HepG2 (cell line): ENCODE results near the gene RHBDD3. TPM values are rescaled to one million over a fixed set of nuclear protein-coding genes. Genes with fewer than 3 reads are reported as not detected.

Source experiments
- HMGA1 ChIP-seq: sonication (generic); formaldehyde crosslinking; conservative IDR thresholded peaks from 2 replicates; pipeline ENCODE4 v1.4.0; 2020; ENCODE audit warnings: missing genetic modification reagents
- KMT2B ChIP-seq: IDR thresholded peaks from 2 replicates; pipeline ENCODE4 v1.6.1; 2016; ENCODE audit warnings: missing genetic modification reagents, missing compliant biosample characterization
- LCORL ChIP-seq, 2 experiments: fragments of 450-650 bp in 1 of 2; sonication (generic) in 1 of 2; formaldehyde crosslinking in 1 of 2; IDR thresholded peaks; 2 replicates each; pipeline versions ENCODE4 v1.5.0 to v1.6.1; 2017 to 2020; ENCODE audit warnings: antibody characterized with exemption in 1 of 2, missing genetic modification reagents in 1 of 2
- NR2C2 ChIP-seq: sonication (generic); formaldehyde crosslinking; IDR thresholded peaks from 2 replicates; pipeline ENCODE4 v1.4.0; 2020; ENCODE audit warnings: missing genetic modification reagents, mild to moderate bottlenecking, moderate library complexity, borderline replicate concordance
- PHF8 ChIP-seq: sonication (generic); formaldehyde crosslinking; IDR thresholded peaks from 2 replicates; pipeline ENCODE4 v1.5.0; 2020; ENCODE audit warnings: missing genetic modification reagents
- PRDM15 ChIP-seq: sonication (generic); formaldehyde crosslinking; IDR thresholded peaks from 2 replicates; pipeline ENCODE4 v1.4.0; 2020; ENCODE audit warnings: missing genetic modification reagents
- RELA ChIP-seq: sonication (generic); formaldehyde crosslinking; IDR thresholded peaks from 2 replicates; pipeline ENCODE4 v1.4.0; 2020; ENCODE audit warnings: missing genetic modification reagents
- RFXAP ChIP-seq: sonication (generic); formaldehyde crosslinking; IDR thresholded peaks from 2 replicates; pipeline ENCODE4 v1.4.0; 2020; ENCODE audit warnings: missing genetic modification reagents, borderline replicate concordance
- SRSF1 ChIP-seq: fragments of 200-400 bp; formaldehyde crosslinking; optimal IDR thresholded peaks from 2 replicates; pipeline ENCODE3; 2017; ENCODE audit warnings: mild to moderate bottlenecking, low read depth, low read length, moderate library complexity
- ZNF496 ChIP-seq: sonication (generic); formaldehyde crosslinking; IDR thresholded peaks from 2 replicates; pipeline ENCODE4 v1.8.1; 2023; ENCODE audit warnings: mild to moderate bottlenecking, moderate library complexity, missing genetic modification reagents; ENCODE audit not compliant: insufficient replicate concordance
- polyA plus RNA-seq, 8 experiments: library from polyadenylated mRNA; depleted of rRNA in 3 of 8; stranded (reverse) in 7 of 8; unstranded in 1 of 8; fragments of >200 nt; fragmentation: Illumina TruSeq in 4 of 8; extraction: Trizol in 4 of 8; gene quantifications; 2 replicates each; pipeline versions ENCODE4 v1.2.1 to v1.2.3, GENCODE V29; 2011 to 2016; ENCODE audit warnings: low read depth in 4 of 8, missing spikeins in 1 of 8, mixed read lengths in 1 of 8; ENCODE audit not compliant: insufficient read depth in 1 of 8
- total RNA-seq, 5 experiments: library from RNA; depleted of rRNA; stranded (reverse); fragments of >200 nt; fragmentation: Illumina TruSeq; extraction: Trizol; gene quantifications; 2 replicates each; pipeline ENCODE4 v1.2.3, GENCODE V29; 2016; ENCODE audit warnings: low read depth in 1 of 5
- TF ChIP-seq, protein P1 (sequence below): sonication (generic); formaldehyde crosslinking; IDR thresholded peaks from 2 replicates; pipeline ENCODE4 v1.5.1; 2020; ENCODE audit warnings: mild to moderate bottlenecking, missing genetic modification reagents, borderline replicate concordance
- TF ChIP-seq, protein P2 (sequence below): sonication (generic); formaldehyde crosslinking; IDR thresholded peaks from 2 replicates; pipeline ENCODE4 v1.5.0; 2020; ENCODE audit warnings: mild to moderate bottlenecking, missing genetic modification reagents
- TF ChIP-seq, protein P3 (sequence below): sonication (generic); formaldehyde crosslinking; IDR thresholded peaks from 2 replicates; pipeline ENCODE4 v1.9.0; 2021; ENCODE audit warnings: missing genetic modification reagents, borderline replicate concordance

The RHBDD3 gene
- total and polyA plus RNA-seq, 2 of the 13 experiments (the other 11 are each of a cell fraction or from before 2014, with no cell fraction given): 12.1 to 26.7 TPM

GRCh38 chr22:29216873-29217666, 50.7 kb downstream of the RHBDD3 start (continued):
- TF ChIP-seq, protein P1, sequence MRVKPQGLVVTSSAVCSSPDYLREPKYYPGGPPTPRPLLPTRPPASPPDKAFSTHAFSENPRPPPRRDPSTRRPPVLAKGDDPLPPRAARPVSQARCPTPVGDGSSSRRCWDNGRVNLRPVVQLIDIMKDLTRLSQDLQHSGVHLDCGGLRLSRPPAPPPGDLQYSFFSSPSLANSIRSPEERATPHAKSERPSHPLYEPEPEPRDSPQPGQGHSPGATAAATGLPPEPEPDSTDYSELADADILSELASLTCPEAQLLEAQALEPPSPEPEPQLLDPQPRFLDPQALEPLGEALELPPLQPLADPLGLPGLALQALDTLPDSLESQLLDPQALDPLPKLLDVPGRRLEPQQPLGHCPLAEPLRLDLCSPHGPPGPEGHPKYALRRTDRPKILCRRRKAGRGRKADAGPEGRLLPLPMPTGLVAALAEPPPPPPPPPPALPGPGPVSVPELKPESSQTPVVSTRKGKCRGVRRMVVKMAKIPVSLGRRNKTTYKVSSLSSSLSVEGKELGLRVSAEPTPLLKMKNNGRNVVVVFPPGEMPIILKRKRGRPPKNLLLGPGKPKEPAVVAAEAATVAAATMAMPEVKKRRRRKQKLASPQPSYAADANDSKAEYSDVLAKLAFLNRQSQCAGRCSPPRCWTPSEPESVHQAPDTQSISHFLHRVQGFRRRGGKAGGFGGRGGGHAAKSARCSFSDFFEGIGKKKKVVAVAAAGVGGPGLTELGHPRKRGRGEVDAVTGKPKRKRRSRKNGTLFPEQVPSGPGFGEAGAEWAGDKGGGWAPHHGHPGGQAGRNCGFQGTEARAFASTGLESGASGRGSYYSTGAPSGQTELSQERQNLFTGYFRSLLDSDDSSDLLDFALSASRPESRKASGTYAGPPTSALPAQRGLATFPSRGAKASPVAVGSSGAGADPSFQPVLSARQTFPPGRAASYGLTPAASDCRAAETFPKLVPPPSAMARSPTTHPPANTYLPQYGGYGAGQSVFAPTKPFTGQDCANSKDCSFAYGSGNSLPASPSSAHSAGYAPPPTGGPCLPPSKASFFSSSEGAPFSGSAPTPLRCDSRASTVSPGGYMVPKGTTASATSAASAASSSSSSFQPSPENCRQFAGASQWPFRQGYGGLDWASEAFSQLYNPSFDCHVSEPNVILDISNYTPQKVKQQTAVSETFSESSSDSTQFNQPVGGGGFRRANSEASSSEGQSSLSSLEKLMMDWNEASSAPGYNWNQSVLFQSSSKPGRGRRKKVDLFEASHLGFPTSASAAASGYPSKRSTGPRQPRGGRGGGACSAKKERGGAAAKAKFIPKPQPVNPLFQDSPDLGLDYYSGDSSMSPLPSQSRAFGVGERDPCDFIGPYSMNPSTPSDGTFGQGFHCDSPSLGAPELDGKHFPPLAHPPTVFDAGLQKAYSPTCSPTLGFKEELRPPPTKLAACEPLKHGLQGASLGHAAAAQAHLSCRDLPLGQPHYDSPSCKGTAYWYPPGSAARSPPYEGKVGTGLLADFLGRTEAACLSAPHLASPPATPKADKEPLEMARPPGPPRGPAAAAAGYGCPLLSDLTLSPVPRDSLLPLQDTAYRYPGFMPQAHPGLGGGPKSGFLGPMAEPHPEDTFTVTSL (CRISPR knock-in tag): peak; percentile 57; the same call in 1 of the 2 replicates
- TF ChIP-seq ZNF496 (CRISPR knock-in tag) (no peak), PRDM15 (CRISPR knock-in tag) (no peak), LCORL (IDR thresholded peaks at IDR 0.05) (no peak), LCORL (CRISPR knock-in tag; IDR thresholded peaks at IDR 0.05) (peak; percentile 57; the same call in 1 of the 2 replicates), SRSF1 (no peak), PHF8 (CRISPR knock-in tag) (no peak), RFXAP (no peak), NR2C2 (CRISPR knock-in tag) (no peak), HMGA1 (CRISPR knock-in tag) (no peak), KMT2B (CRISPR knock-in tag) (no peak), RELA (peak; percentile 100)
- TF ChIP-seq, protein P2, sequence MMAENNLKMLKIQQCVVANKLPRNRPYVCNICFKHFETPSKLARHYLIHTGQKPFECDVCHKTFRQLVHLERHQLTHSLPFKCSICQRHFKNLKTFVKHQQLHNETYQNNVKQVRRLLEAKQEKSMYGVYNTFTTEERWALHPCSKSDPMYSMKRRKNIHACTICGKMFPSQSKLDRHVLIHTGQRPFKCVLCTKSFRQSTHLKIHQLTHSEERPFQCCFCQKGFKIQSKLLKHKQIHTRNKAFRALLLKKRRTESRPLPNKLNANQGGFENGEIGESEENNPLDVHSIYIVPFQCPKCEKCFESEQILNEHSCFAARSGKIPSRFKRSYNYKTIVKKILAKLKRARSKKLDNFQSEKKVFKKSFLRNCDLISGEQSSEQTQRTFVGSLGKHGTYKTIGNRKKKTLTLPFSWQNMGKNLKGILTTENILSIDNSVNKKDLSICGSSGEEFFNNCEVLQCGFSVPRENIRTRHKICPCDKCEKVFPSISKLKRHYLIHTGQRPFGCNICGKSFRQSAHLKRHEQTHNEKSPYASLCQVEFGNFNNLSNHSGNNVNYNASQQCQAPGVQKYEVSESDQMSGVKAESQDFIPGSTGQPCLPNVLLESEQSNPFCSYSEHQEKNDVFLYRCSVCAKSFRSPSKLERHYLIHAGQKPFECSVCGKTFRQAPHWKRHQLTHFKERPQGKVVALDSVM (CRISPR knock-in tag): no peak
- TF ChIP-seq, protein P3, sequence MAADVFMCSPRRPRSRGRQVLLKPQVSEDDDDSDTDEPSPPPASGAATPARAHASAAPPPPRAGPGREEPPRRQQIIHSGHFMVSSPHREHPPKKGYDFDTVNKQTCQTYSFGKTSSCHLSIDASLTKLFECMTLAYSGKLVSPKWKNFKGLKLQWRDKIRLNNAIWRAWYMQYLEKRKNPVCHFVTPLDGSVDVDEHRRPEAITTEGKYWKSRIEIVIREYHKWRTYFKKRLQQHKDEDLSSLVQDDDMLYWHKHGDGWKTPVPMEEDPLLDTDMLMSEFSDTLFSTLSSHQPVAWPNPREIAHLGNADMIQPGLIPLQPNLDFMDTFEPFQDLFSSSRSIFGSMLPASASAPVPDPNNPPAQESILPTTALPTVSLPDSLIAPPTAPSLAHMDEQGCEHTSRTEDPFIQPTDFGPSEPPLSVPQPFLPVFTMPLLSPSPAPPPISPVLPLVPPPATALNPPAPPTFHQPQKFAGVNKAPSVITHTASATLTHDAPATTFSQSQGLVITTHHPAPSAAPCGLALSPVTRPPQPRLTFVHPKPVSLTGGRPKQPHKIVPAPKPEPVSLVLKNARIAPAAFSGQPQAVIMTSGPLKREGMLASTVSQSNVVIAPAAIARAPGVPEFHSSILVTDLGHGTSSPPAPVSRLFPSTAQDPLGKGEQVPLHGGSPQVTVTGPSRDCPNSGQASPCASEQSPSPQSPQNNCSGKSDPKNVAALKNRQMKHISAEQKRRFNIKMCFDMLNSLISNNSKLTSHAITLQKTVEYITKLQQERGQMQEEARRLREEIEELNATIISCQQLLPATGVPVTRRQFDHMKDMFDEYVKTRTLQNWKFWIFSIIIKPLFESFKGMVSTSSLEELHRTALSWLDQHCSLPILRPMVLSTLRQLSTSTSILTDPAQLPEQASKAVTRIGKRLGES (CRISPR knock-in tag): no peak
